Uterus (tissue), 4 donors: ENCODE results near the gene PPT1. TPM values are rescaled to one million over a fixed set of nuclear protein-coding genes. Genes with fewer than 3 reads are reported as not detected.

Source experiments
- DNase-seq, 2 donors: peaks; one replicate each; pipeline ENCODE4 v3.0.0-alpha.2; 2019 to 2020
- H3K27ac ChIP-seq, 2 donors: fragments of 200-600 bp; sonication (generic); 1 replicate in 1 of 2; 2 replicates in 1 of 2; pipeline ENCODE4 v1.5.1; 2016 to 2018
- H3K27me3 ChIP-seq, 2 donors: fragments of 200-600 bp; sonication (generic); one replicate each; pipeline ENCODE4 v1.5.1; 2018 to 2019; ENCODE audit warnings: control low read depth in 1 of 2
- H3K36me3 ChIP-seq, 2 donors: fragments of 200-600 bp; sonication (generic); one replicate each; pipeline ENCODE4 v1.5.1; 2019; ENCODE audit warnings: control low read depth in 1 of 2
- H3K4me1 ChIP-seq, 2 donors: fragments of 200-600 bp; sonication (generic); one replicate each; pipeline ENCODE4 v1.5.1; 2018 to 2019; ENCODE audit warnings: control low read depth in 1 of 2
- H3K4me3 ChIP-seq, 2 donors: fragments of 200-600 bp; sonication (generic); 1 replicate in 1 of 2; 2 replicates in 1 of 2; pipeline ENCODE4 v1.5.1; 2018 to 2019; ENCODE audit warnings: mild to moderate bottlenecking in 1 of 2
- H3K9me3 ChIP-seq, 2 donors: fragments of 200-600 bp; sonication (generic); one replicate each; pipeline ENCODE4 v1.5.1; 2019; ENCODE audit warnings: control low read depth in 1 of 2
- CTCF ChIP-seq, 4 experiments: fragments of 200-600 bp in 2 of 4; fragments of 450-650 bp in 2 of 4; sonication (generic) in 2 of 4; IDR thresholded peaks; one replicate each; pipeline ENCODE4 v1.5.1; 2016 to 2019; ENCODE audit warnings: antibody characterized with exemption in 4 of 4, mild to moderate bottlenecking in 2 of 4, moderate library complexity in 1 of 4
- POLR2A ChIP-seq, 2 donors: fragments of 450-650 bp; IDR thresholded peaks; one replicate each; pipeline ENCODE4 v1.6.1; 2016; ENCODE audit warnings: antibody characterized with exemption in 2 of 2, mild to moderate bottlenecking in 1 of 2, moderate library complexity in 1 of 2
- intact Hi-C: fragments of 100-400 bp; cut with DNase I; formaldehyde crosslinking; loops from one replicate; pipeline ENCODE4 v1.15.1; 2023; ENCODE audit warnings: low total_unique reads
- total RNA-seq, 4 donors: library from RNA; depleted of rRNA in 3 of 4; stranded (reverse); fragments of >200 nt in 3 of 4; gene quantifications; one replicate each; pipeline versions ENCODE4 v1.1.0 to v1.2.4, GENCODE V29; 2014 to 2023
- donor health status: DM: yes; HTN: yes; CAD: no.

The PPT1 gene
- total RNA-seq, 4 donors from 2014 or later: 81.7 to 123 (median 94.5) TPM

GRCh38 chr1:40072142-40072541, 24.9 kb downstream of the PPT1 start:
- intact Hi-C loops: no loop called here
- Histone ChIP-seq H3K27me3 (no peaks in the 10 kb centered on the region), H3K27ac (no peak overlapping the region), H3K9me3 (no peaks in the 10 kb centered on the region), H3K4me1 (peaks cover 0 to 5% of the 10 kb centered on the region in 2 donors), H3K36me3 (no peaks in the 10 kb centered on the region), H3K4me3 (no peak overlapping the region)
- TF ChIP-seq CTCF (IDR thresholded peaks at IDR 0.05) (no peak), POLR2A (IDR thresholded peaks at IDR 0.05) (no peak)
- DNase-seq: no peak

- no peaks in the 10 kb centered on the region for H3K9me3 ChIP-seq
- H3K4me1 ChIP-seq: no peaks in the 10 kb centered on the region
- H3K27ac ChIP-seq: no peak overlapping the region
- TF ChIP-seq POLR2A (IDR thresholded peaks at IDR 0.05) (no peak), CTCF (IDR thresholded peaks at IDR 0.05) (no peak)
- no peak overlapping the region for H3K4me3 ChIP-seq
- no peak for DNase-seq
- intact Hi-C loops: no loop called here
- H3K36me3 ChIP-seq: no peaks in the 10 kb centered on the region
- H3K27me3 ChIP-seq: no peaks in the 10 kb centered on the region
These were observed 29.2 kb downstream of the PPT1 start for GRCh38 chr1:40067851-40068250.

- TF ChIP-seq CTCF (IDR thresholded peaks at IDR 0.05) (no peak), POLR2A (IDR thresholded peaks at IDR 0.05) (no peak)
- intact Hi-C loops: no loop called here
These were observed 30.0 kb downstream of the PPT1 start for GRCh38 chr1:40067023-40067422.

GRCh38 chr1:40064797-40065499, 32.1 kb downstream of the PPT1 start:
- H3K4me3 ChIP-seq: no peak overlapping the region
- H3K27me3 ChIP-seq: no peaks in the 10 kb centered on the region
- no peak for DNase-seq
- intact Hi-C loops: no loop called here
- no peaks in the 10 kb centered on the region for H3K9me3 ChIP-seq
- H3K27ac ChIP-seq: no peak overlapping the region
- H3K36me3 ChIP-seq: no peaks in the 10 kb centered on the region
- H3K4me1 ChIP-seq: no peaks in the 10 kb centered on the region
- TF ChIP-seq CTCF (IDR thresholded peaks at IDR 0.05) (no peak), POLR2A (IDR thresholded peaks at IDR 0.05) (no peak)

More at GRCh38 chr1:40067023-40067422, 30.0 kb downstream of the PPT1 start:
- Histone ChIP-seq H3K4me1 (no peaks in the 10 kb centered on the region), H3K27ac (no peak overlapping the region), H3K4me3 (no peak overlapping the region), H3K36me3 (no peaks in the 10 kb centered on the region), H3K27me3 (no peaks in the 10 kb centered on the region), H3K9me3 (no peaks in the 10 kb centered on the region)
- DNase-seq: no peak

DNA sequence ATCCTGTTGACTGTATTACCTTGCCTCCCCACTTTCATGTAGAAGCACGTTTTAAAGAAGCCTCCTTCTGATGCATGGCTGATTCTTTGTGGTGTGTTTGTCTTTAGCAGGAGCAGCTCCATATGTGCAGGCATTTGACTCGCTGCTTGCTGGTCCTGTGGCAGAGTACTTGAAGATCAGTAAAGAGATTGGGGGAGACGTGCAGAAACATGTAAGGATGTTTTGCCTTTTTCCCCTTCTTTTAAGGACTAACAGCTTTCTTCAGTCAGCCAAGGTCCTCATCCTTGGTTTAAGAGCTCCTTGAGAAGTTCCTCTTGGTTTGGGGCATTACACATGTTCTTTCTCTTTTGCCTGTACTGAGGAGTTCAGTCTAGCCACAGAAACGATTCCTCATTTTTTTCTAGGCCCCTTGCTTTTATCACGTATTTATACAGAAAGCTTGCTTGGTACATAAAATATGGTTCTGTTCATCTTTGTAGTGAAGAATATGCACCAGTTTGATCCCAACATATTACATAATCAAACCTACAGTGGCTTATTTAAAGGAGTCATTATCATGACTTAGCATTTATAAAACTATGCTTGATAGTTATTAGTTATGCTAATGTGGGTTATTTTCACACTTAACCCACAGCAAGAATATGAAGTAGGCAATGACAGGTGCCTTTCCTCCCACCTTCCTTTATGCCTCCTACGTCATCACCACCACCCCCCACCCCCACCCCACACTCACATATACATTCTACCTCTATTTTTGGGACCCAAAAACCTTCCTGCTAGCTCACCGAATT, 36.9 kb downstream of the PPT1 start:
- Histone ChIP-seq H3K9me3 (no peaks in the 10 kb centered on the region), H3K27me3 (no peaks in the 10 kb centered on the region), H3K4me1 (no peaks in the 10 kb centered on the region), H3K27ac (peak overlapping the region in 1 of 2 donors; percentile 5), H3K36me3 (no peaks in the 10 kb centered on the region), H3K4me3 (no peak overlapping the region)
- TF ChIP-seq POLR2A (IDR thresholded peaks at IDR 0.05) (no peak), CTCF (IDR thresholded peaks at IDR 0.05) (no peak)
- intact Hi-C loops: no loop called here
- DNase-seq: no peak
